ENCODE results near the gene LRRFIP2.

Gene LRRFIP2

DNA sequence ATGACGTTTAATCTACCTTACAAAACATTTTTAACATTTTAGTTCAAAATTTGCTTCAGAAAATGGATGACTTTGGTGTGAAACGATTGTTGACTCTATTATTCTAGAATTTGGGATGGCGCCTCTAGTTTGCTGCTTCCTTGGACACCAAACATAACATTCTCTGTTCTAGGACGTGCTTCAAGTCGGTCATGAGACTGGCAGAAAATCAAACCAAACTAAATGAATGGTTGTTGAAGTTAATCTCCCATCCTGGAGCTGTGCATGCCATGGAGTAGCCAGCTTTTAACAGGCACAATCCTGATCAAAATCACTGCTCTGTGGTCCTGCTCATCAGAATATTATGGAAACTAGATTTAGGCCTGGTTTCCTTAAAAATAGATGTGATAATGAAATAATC lies 9.6 kb upstream of the LRRFIP2 start:
- DNase-seq (ENCODE audit: low read depth) = peak; percentile 89
- no peak overlapping the region for H3K4me3 ChIP-seq (ENCODE audit: low read length)
- no peak for TF ChIP-seq CTCF (conservative IDR thresholded peaks at IDR 0.05; ENCODE audit: low read length)

- peak; percentile 97 for DNase-seq (ENCODE audit: low read depth)
- TF ChIP-seq CTCF (conservative IDR thresholded peaks at IDR 0.05; ENCODE audit: low read length) = no peak
- H3K4me3 ChIP-seq (ENCODE audit: low read length) = no peak overlapping the region
These were observed 9.0 kb upstream of the LRRFIP2 start for GRCh38 chr3:37183375-37183831.

DNA sequence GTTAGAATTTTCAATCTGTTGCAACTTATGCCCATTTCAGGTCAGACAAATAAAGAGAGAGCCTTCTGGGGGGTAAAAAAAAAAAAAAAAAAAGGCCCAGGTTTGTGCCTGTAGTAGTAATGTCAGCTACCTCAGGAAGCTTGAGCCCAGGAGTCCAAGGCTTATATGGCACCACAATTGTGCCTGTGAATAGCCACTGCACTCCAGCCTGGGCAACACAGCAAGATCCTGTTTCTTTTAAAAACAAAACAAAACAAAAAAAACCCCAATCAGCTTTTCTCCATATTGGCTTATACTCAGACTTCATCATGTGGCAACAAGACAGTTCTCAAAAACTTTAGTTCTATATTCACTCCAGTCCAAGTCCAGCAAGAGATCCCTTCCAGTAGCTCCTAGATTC lies 8.4 kb upstream of the LRRFIP2 start:
- no peak for TF ChIP-seq CTCF (conservative IDR thresholded peaks at IDR 0.05; ENCODE audit: low read length)
- DNase-seq (ENCODE audit: low read depth) = no peak
- H3K4me3 ChIP-seq (ENCODE audit: low read length) = no peak overlapping the region

DNA sequence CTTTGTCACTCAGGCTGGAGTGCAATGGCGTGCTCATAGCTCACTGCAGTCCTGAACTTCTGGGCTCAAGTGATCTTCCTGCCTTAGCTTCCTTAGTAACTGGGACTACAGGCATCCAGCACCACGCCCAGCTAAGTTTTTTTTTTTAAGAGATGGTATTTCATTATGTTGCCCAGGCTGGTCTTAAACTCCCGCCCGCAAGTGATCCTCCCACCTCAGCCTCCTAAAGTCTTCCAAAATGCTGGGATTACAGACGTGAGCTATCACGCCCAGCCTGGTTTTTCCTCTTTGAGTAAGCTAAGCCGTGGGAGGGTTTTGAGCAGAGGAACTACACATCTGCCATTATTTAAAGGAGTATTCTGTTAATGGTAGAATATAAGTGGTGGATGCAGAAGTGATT lies 7.4 kb upstream of the LRRFIP2 start:
- peak; percentile 63 for DNase-seq (ENCODE audit: low read depth)
- no peak overlapping the region for H3K4me3 ChIP-seq (ENCODE audit: low read length)
- no peak for TF ChIP-seq CTCF (conservative IDR thresholded peaks at IDR 0.05; ENCODE audit: low read length)

DNA sequence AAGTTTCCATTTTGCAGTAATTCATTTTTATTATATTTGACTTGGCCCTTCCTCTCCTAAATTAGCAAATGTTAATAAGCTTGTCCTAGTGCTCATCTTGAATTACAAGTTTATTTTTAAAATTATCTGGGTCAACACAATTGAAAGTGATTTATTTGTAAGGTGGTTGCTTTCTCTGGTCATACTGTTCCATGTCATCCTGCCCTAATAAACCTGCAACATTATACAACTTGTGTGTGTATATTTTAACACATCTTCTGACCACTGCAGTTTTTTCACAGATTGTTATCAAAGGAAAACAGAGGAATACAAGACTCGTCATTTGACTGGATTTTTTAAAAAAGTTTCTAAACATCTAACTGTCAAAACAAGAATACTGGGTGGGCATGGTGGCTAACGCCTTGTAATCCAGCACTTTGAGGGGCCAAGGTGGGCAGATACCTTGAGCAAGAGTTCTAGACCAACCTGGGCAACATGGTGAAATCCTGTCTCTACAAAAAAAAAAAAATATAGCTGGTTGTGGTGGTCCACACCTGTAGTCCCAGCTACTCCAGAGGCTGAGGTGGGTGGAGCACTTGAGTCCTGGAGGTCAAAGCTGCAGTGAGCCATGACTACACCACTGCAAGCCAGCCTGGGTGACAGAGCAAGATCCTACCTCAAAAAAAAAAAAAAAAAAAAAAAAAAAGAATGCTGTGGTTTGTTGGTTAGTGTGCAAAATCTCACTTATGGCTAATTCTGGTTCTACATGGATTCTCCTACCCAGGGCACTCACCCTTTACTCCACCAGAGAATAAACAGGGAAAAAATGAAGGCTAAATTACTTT lies 5.0 kb upstream of the LRRFIP2 start:
- peak; percentile 39 for DNase-seq (ENCODE audit: low read depth)
- H3K4me3 ChIP-seq (ENCODE audit: low read length) = no peak overlapping the region
- no peak for TF ChIP-seq CTCF (conservative IDR thresholded peaks at IDR 0.05; ENCODE audit: low read length)

- DNase-seq (ENCODE audit: low read depth) = no peak
- TF ChIP-seq CTCF (conservative IDR thresholded peaks at IDR 0.05; ENCODE audit: low read length) = no peak
- H3K4me3 ChIP-seq (ENCODE audit: low read length) = peak overlapping the region; percentile 88
These were observed 576 bp downstream of the LRRFIP2 start for GRCh38 chr3:37173806-37174205.

DNA sequence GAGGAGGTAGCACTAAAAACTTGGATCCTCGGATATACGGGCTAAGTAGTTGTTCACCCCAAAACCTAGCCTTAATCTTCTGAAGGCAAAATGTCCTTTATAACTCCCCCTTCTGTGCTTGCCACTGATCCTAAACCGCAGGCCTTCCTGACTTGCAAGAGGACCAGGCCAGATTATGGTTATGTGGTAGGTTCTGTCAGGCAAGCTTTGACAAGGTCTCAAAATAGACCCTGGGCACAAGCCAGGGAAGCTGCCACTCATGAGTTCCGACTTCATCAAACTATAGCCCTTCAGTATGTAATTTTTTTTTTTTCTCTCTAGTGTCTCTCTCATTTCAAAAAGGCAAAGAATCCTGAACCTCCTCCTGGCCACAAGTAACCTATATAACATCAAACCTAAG lies 3.2 kb downstream of the LRRFIP2 start:
- no peak overlapping the region for H3K4me3 ChIP-seq (ENCODE audit: low read length)
- DNase-seq (ENCODE audit: low read depth) = no peak
- TF ChIP-seq CTCF (conservative IDR thresholded peaks at IDR 0.05; ENCODE audit: low read length) = no peak

Measured in AG10803 (cell line).